Activated CD8-positive, alpha-beta T cell treated with anti-CD3 and anti-CD28 coated beads for 36 hours (primary cell): ENCODE data around the gene CLASP2. TPM values are rescaled to one million over a fixed set of nuclear protein-coding genes. Genes with fewer than 3 reads are reported as not detected.

Experiments used
- ATAC-seq: fragments of 200-7000 bp; cut with Tn5 transposase; one replicate; pipeline ENCODE4 v1.10.0; 2021; ENCODE audit warnings: mild to moderate bottlenecking, moderate library complexity
- CTCF ChIA-PET: fragments of 350-600 bp; sonication (Branson Sonifier 250); formaldehyde crosslinking; loops from one replicate; lab custom pipeline; 2021; ENCODE audit warnings: antibody characterized with exemption; lab: Charles Lee
- POLR2A ChIA-PET: fragments of 350-600 bp; sonication (Branson Sonifier 250); formaldehyde crosslinking; loops from one replicate; lab custom pipeline; 2021; ENCODE audit warnings: antibody characterized with exemption; lab: Charles Lee
- DNase-seq: peaks from one replicate; pipeline ENCODE4 v3.0.0-alpha.2; 2020
- H3K27ac Mint-ChIP-seq: one replicate; pipeline ENCODE4 v1.8.0; 2021; ENCODE audit warnings: mild to moderate bottlenecking, mixed read lengths
- H3K27me3 Mint-ChIP-seq: one replicate; pipeline ENCODE4 v1.8.0; 2021; ENCODE audit warnings: mixed read lengths
- H3K36me3 Mint-ChIP-seq: one replicate; pipeline ENCODE4 v1.8.0; 2021; ENCODE audit warnings: low read depth, mixed read lengths
- H3K4me1 Mint-ChIP-seq: one replicate; pipeline ENCODE4 v1.8.0; 2021; ENCODE audit warnings: low read depth, mixed read lengths
- H3K4me3 Mint-ChIP-seq: one replicate; pipeline ENCODE4 v1.8.0; 2021; ENCODE audit warnings: mild to moderate bottlenecking, moderate library complexity, mixed read lengths
- H3K9me3 Mint-ChIP-seq: one replicate; pipeline ENCODE4 v1.8.0; 2021; ENCODE audit warnings: mixed read lengths
- CTCF ChIP-seq: fragments of 200-600 bp; IDR thresholded peaks from one replicate; pipeline ENCODE4 v1.8.0; 2022; ENCODE audit warnings: antibody characterized with exemption, mild to moderate bottlenecking
- intact Hi-C: fragments of 100-400 bp; cut with micrococcal nuclease; formaldehyde crosslinking; loops from one replicate; pipeline ENCODE4 v1.10.0; 2022
- total RNA-seq, 2 experiments: library from RNA; stranded (reverse); gene quantifications; one replicate each; pipeline ENCODE4 v1.2.3, GENCODE V29; 2021

The CLASP2 gene
- total RNA-seq, 2 experiments from 2014 or later, result 38.4 to 46.4 TPM

- no peak overlapping the region for H3K4me3 Mint-ChIP-seq
- intact Hi-C loops, result no loop called here
- H3K9me3 Mint-ChIP-seq, result peaks cover 17% of the 10 kb centered on the region
- no peak for ATAC-seq
- no peaks in the 10 kb centered on the region for H3K27me3 Mint-ChIP-seq
- peaks cover 17% of the 10 kb centered on the region for H3K4me1 Mint-ChIP-seq
- no peak for TF ChIP-seq CTCF
- peaks cover 36% of the 10 kb centered on the region for H3K36me3 Mint-ChIP-seq
- ChIA-PET POLR2A (no interaction called here), CTCF (interaction anchor here (1.7 kb wide), 1 partner anchor 327 kb away, joined by 4 read pairs; no protein-coding TSS in a partner anchor)
- H3K27ac Mint-ChIP-seq, result no peak overlapping the region
- DNase-seq, result no peak
Observed at GRCh38 chr3:33699275-33699674, 18.8 kb downstream of the CLASP2 start.

- H3K36me3 Mint-ChIP-seq, result peaks cover 26% of the 10 kb centered on the region
- no peak overlapping the region for H3K27ac Mint-ChIP-seq
- peaks cover 28% of the 10 kb centered on the region for H3K4me1 Mint-ChIP-seq
- no peak overlapping the region for H3K4me3 Mint-ChIP-seq
- POLR2A ChIA-PET, result interaction anchor here (0.7 kb wide), 1 partner anchor 13 kb away, joined by 3 read pairs; no protein-coding TSS in a partner anchor
- no peak for TF ChIP-seq CTCF
- CTCF ChIA-PET, result no interaction called here
- ATAC-seq, result no peak
- no peak for DNase-seq
- H3K27me3 Mint-ChIP-seq, result no peaks in the 10 kb centered on the region
- intact Hi-C loops, result no loop called here
- peaks cover 6% of the 10 kb centered on the region for H3K9me3 Mint-ChIP-seq
Observed at GRCh38 chr3:33694944-33695343, 23.1 kb downstream of the CLASP2 start.

DNA sequence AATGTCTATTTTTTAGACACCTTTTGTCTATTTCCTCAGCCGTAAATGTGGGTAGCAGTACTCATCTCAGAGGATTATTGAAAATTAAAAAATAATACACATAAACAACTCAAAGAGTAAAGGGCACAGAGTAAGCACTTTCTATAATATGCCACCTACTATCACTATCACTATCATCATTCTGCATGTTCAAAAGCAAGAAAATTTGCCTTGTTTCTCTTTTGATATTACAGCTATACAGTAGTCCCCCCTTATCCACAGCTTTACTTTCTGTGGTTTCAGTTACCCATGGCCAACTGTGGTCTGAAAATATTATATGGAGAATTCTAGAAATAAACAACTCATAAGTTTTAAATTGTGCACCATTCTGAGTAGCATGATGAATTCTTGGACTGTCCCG, 27.7 kb downstream of the CLASP2 start:
- CTCF ChIA-PET, result interaction anchor here (2.3 kb wide), 1 partner anchor 97 kb away, joined by 9 read pairs; no protein-coding TSS in a partner anchor
- Mint-ChIP-seq H3K4me3 (no peak overlapping the region), H3K9me3 (no peaks in the 10 kb centered on the region), H3K27me3 (no peaks in the 10 kb centered on the region), H3K4me1 (peaks cover 12% of the 10 kb centered on the region), H3K27ac (no peak overlapping the region), H3K36me3 (peaks cover 14% of the 10 kb centered on the region)
- POLR2A ChIA-PET, result no interaction called here
- intact Hi-C loops, result no loop called here
- no peak for TF ChIP-seq CTCF
- DNase-seq (no peak), ATAC-seq (no peak)

DNA sequence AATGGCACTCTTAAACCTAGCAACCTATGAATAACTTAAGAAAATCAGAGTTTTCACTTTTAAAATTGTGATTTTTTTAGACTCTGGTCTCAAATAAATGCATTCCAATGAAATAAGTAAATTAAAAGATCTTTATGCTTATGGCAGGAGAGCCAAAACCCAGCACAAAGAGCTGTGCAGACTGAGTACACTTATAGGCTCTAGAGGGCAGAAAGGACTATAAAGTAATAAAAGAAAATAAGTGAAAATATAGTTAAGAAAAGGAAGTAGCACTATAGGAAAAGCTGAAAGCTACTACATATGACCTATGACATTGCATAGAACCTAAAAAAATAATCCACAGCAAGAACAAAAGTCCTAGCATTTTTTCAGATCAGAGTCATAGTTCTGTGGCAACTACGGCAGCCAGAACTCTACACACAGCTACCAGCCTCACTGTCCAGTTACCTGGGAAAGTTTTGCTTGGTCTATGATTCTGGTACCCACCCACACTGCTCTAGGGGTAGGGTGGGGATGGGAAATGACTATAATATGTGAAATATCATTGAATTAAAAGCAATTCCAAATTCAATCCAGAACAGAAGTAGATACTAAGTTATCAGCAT, 30.5 kb downstream of the CLASP2 start:
- Mint-ChIP-seq H3K4me1 (no peaks in the 10 kb centered on the region), H3K27me3 (no peaks in the 10 kb centered on the region), H3K27ac (no peak overlapping the region), H3K9me3 (no peaks in the 10 kb centered on the region), H3K36me3 (peaks cover 3% of the 10 kb centered on the region), H3K4me3 (no peak overlapping the region)
- CTCF ChIA-PET, result interaction anchor here (1.2 kb wide), 1 partner anchor 100 kb away, joined by 4 read pairs; no protein-coding TSS in a partner anchor
- no peak for ATAC-seq
- POLR2A ChIA-PET, result interaction anchor here (0.6 kb wide), 1 partner anchor 417 kb away, joined by 4 read pairs; no protein-coding TSS in a partner anchor
- TF ChIP-seq CTCF, result no peak
- DNase-seq, result no peak
- intact Hi-C loops, result no loop called here

DNA sequence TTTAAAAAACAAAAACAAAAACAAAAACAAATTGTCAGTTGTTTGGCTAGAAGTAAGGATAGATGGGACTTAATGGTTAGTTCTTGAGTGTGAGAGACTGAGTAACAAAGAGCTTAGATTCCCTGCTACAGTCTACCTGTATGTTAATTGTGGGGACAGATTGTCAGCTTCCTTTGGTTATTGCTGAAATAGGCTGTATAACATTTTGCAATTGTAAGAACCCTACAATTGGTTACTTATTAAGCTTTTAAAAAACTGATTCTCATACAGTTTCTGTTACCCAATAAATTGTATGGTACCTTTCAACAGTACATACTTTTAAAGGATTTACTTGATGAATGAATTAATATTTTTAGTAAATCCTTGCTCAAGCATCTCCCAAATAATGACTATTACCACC, 35.3 kb downstream of the CLASP2 start:
- Mint-ChIP-seq H3K27ac (no peak overlapping the region), H3K4me1 (no peaks in the 10 kb centered on the region), H3K4me3 (no peak overlapping the region), H3K9me3 (peaks cover 3% of the 10 kb centered on the region), H3K27me3 (no peaks in the 10 kb centered on the region), H3K36me3 (peaks cover 32% of the 10 kb centered on the region)
- CTCF ChIA-PET, result no interaction called here
- ATAC-seq, result no peak
- DNase-seq, result no peak
- POLR2A ChIA-PET, result no interaction called here
- intact Hi-C loops, result no loop called here
- no peak for TF ChIP-seq CTCF
